Thyroid gland (tissue), 4 donors: ENCODE data around the gene MAD1L1.
"Not testable (repeated sequence)": the region's sequence is repeated elsewhere in the genome, so short reads cannot be mapped to it uniquely, and the experiment has no call there.

Experiments
- CTCF ChIP-seq, 6 experiments: fragments of 200-600 bp in 3 of 6; fragments of 450-650 bp in 3 of 6; sonication (generic) in 3 of 6; IDR thresholded peaks; one replicate each; pipeline ENCODE4 v1.5.1; 2016 to 2019; ENCODE audit warnings: antibody characterized with exemption in 6 of 6, mild to moderate bottlenecking in 2 of 6, inconsistent platforms in 1 of 6, moderate library complexity in 1 of 6
- POLR2A ChIP-seq, 2 donors: fragments of 450-650 bp; IDR thresholded peaks; one replicate each; pipeline ENCODE4 v1.6.1; 2017; ENCODE audit warnings: antibody characterized with exemption in 2 of 2, mild to moderate bottlenecking in 2 of 2, moderate library complexity in 1 of 2

GRCh38 chr7:1976521-1976920 is 256.2 kb downstream of the MAD1L1 start:
- not testable (repeated sequence) for TF ChIP-seq CTCF, POLR2A (IDR thresholded peaks at IDR 0.05)
